Measurements from ENCODE around the gene PRKACG. TPM values are rescaled to one million over a fixed set of nuclear protein-coding genes. Genes with fewer than 3 reads are reported as not detected.

PRKACG gene
- total and polyA plus RNA-seq, 2 of the 8 experiments (the other 6 are each of a cell fraction or from before 2014, with no cell fraction given) = not detected

DNA sequence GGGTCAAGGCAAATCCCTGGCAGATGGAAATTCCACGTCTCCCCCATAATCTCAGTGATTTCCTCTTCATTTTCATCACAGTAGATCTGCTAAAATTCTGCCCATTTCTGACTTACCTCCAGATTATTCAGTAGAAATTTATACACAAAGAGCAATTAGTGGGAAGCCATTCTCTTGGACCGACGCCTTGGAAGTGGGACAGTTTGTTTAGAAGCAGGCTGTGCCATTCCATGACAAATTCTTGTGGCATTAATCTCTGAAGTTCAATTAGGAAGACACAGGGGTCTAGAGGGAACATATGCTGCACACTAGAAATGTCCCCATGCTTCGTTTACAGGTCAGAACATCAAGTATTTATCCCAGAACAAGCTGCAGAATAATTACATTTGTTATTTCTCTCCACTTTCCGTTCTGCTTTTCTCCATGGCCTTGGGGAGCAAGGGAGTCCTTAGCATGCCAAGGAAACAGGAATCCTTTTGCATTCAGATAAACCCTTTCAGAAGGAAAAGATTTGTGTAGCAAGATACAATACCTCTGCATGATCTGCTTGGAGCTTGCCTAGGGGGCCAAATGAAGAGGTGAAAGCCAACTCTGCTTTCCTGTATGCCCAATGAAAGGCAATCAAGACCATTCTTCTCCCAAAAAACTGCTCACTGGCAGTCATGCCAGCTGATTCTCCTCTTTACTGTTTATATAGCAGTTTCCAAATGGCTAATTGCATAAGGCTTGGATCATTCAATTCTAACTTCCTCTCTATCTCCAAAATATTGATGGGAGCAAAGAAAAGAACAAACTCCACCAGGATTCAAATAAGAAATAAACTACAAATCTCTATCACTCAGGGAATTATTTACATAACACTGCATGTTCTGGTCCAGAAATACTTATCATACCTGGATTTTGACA is 2.5 kb upstream of the PRKACG start (continued):
- TF ChIP-seq, protein P1, sequence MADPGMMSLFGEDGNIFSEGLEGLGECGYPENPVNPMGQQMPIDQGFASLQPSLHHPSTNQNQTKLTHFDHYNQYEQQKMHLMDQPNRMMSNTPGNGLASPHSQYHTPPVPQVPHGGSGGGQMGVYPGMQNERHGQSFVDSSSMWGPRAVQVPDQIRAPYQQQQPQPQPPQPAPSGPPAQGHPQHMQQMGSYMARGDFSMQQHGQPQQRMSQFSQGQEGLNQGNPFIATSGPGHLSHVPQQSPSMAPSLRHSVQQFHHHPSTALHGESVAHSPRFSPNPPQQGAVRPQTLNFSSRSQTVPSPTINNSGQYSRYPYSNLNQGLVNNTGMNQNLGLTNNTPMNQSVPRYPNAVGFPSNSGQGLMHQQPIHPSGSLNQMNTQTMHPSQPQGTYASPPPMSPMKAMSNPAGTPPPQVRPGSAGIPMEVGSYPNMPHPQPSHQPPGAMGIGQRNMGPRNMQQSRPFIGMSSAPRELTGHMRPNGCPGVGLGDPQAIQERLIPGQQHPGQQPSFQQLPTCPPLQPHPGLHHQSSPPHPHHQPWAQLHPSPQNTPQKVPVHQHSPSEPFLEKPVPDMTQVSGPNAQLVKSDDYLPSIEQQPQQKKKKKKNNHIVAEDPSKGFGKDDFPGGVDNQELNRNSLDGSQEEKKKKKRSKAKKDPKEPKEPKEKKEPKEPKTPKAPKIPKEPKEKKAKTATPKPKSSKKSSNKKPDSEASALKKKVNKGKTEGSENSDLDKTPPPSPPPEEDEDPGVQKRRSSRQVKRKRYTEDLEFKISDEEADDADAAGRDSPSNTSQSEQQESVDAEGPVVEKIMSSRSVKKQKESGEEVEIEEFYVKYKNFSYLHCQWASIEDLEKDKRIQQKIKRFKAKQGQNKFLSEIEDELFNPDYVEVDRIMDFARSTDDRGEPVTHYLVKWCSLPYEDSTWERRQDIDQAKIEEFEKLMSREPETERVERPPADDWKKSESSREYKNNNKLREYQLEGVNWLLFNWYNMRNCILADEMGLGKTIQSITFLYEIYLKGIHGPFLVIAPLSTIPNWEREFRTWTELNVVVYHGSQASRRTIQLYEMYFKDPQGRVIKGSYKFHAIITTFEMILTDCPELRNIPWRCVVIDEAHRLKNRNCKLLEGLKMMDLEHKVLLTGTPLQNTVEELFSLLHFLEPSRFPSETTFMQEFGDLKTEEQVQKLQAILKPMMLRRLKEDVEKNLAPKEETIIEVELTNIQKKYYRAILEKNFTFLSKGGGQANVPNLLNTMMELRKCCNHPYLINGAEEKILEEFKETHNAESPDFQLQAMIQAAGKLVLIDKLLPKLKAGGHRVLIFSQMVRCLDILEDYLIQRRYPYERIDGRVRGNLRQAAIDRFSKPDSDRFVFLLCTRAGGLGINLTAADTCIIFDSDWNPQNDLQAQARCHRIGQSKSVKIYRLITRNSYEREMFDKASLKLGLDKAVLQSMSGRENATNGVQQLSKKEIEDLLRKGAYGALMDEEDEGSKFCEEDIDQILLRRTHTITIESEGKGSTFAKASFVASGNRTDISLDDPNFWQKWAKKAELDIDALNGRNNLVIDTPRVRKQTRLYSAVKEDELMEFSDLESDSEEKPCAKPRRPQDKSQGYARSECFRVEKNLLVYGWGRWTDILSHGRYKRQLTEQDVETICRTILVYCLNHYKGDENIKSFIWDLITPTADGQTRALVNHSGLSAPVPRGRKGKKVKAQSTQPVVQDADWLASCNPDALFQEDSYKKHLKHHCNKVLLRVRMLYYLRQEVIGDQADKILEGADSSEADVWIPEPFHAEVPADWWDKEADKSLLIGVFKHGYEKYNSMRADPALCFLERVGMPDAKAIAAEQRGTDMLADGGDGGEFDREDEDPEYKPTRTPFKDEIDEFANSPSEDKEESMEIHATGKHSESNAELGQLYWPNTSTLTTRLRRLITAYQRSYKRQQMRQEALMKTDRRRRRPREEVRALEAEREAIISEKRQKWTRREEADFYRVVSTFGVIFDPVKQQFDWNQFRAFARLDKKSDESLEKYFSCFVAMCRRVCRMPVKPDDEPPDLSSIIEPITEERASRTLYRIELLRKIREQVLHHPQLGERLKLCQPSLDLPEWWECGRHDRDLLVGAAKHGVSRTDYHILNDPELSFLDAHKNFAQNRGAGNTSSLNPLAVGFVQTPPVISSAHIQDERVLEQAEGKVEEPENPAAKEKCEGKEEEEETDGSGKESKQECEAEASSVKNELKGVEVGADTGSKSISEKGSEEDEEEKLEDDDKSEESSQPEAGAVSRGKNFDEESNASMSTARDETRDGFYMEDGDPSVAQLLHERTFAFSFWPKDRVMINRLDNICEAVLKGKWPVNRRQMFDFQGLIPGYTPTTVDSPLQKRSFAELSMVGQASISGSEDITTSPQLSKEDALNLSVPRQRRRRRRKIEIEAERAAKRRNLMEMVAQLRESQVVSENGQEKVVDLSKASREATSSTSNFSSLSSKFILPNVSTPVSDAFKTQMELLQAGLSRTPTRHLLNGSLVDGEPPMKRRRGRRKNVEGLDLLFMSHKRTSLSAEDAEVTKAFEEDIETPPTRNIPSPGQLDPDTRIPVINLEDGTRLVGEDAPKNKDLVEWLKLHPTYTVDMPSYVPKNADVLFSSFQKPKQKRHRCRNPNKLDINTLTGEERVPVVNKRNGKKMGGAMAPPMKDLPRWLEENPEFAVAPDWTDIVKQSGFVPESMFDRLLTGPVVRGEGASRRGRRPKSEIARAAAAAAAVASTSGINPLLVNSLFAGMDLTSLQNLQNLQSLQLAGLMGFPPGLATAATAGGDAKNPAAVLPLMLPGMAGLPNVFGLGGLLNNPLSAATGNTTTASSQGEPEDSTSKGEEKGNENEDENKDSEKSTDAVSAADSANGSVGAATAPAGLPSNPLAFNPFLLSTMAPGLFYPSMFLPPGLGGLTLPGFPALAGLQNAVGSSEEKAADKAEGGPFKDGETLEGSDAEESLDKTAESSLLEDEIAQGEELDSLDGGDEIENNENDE (IDR thresholded peaks at IDR 0.05; ENCODE audit: insufficient replicate concordance, low read length) = no peak
- TF ChIP-seq USF2 (IDR thresholded peaks at IDR 0.05; ENCODE audit: low read length) = no peak
- TF ChIP-seq CBX8 (IDR thresholded peaks at IDR 0.05; ENCODE audit: borderline replicate concordance, low read depth, low read length) = no peak
- no peak for TF ChIP-seq BACH1 (IDR thresholded peaks at IDR 0.05; ENCODE audit: low read length)
- TF ChIP-seq PHF8 (conservative IDR thresholded peaks at IDR 0.05; ENCODE audit: low read depth, low read length) = no peak
- no peak for TF ChIP-seq MAFK (IDR thresholded peaks at IDR 0.05; ENCODE audit: low read depth, low read length)

Measured in H1 (cell line).